Skin of body (tissue), 2 donors: ENCODE data around the gene LIN28B. TPM values are rescaled to one million over a fixed set of nuclear protein-coding genes. Genes with fewer than 3 reads are reported as not detected.
"Not testable (repeated sequence)": the region's sequence is repeated elsewhere in the genome, so short reads cannot be mapped to it uniquely, and the experiment has no call there.

Source experiments
- DNase-seq: peaks from one replicate; lab custom pipeline; 2025; lab: John Stamatoyannopoulos, UW
- total RNA-seq: library from RNA; depleted of rRNA; stranded (reverse); fragments of >200 nt; gene quantifications from one replicate; pipeline ENCODE4 v1.2.3, GENCODE V29; 2014

The LIN28B gene, protein sequence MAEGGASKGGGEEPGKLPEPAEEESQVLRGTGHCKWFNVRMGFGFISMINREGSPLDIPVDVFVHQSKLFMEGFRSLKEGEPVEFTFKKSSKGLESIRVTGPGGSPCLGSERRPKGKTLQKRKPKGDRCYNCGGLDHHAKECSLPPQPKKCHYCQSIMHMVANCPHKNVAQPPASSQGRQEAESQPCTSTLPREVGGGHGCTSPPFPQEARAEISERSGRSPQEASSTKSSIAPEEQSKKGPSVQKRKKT
- total RNA-seq = 0.20 TPM

DNA sequence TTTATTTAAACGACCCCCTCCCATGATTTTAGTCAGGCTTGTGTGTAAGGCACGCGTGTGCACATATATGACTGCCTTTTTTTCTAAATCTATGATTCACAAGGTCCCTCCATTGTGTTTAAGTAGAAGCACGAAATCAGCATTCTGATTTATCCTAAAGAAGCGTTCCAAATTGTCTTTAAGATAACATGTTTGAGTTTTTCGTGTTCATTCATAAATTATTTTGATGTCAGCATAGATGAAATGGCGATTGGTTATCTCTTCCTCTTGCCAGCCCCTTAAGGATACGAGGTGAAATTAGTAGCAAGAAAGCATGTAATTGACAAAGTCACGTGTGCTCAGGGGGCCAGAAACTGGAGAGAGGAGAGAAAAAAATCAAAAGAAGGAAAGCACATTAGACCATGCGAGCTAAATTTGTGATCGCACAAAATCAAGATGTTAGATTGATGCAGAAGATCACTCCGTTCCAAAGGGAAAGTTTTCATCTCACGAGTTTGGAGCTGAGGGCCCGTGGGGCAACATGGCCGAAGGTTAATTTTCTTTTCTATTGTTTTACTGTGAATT is at the start of gene LIN28B:
TSS of gene LIN28B (plus strand) at position 377 of the 564 bp plus-strand sequence. CDS start at position 521, 144 bp downstream.
- no peak for DNase-seq

DNA sequence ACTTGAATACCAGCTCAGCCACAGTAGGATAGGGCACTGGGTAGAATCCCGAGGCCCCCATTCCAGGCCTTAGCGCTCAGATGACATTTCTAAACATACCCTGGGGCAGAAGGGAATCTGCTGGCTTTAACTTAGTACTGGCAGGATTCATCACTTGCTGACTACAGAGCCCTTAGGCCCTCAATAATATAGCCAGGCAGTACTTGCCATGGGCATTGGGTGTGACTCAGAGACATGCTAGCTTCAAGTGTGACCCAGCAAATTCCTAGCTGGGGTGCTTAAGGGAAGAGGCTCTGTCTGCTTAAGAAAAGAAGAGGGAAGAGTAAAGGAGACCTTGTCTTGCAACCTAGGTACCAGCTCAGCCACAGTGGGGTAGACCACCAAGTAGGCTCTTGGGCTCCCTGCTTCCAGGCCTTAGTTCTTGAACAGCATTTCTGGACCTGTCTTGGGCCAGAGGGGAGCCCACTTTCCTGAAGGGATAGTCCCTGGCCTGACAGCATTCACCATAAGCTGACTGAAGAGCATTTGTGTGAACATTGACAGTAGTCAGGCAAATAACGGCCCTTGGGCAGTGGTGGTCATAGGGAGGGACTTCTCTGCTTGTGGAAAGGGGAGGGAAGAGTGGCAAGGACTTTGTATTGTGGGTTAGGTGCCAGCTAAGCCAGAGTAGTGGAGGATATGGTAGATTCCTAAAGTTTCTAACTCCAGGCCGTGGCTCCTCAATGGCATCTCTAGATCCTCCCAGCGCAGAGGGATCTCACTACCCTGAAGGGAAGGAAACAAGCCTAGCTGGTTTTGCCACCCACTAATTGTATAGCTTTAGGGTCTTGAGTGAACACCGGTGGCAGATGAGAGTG is 48.6 kb upstream of the LIN28B start:
- DNase-seq = no peak

DNA sequence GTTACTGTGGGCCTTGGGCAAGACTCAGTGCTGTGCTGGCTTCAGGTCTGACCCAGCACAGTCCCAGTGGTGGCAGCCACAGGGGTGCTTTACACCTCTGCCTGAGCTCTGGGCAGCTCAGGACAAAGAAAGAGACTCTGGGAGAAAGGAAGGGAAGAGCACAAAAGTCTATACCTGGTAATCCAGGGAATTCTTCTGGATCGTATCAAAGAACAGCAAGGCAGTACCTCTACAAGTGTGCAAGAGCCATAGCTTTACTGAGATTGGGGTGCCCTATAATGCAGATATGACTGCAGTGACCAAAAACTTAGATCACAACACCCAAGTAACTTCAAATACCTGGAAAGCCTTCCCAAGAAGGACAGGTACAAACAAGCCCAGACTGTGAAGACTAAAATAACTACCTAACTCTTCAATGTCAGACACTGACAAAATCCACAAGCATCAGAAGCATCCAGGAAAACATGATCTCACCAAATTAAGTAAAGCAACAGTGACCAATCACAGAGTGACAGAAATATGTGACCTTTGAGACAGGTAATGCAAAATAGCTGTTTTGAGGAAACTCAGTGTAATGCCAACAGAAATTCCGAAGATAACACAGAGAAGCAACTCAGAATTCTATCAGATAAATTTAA is 47.9 kb upstream of the LIN28B start:
- no peak for DNase-seq

DNA sequence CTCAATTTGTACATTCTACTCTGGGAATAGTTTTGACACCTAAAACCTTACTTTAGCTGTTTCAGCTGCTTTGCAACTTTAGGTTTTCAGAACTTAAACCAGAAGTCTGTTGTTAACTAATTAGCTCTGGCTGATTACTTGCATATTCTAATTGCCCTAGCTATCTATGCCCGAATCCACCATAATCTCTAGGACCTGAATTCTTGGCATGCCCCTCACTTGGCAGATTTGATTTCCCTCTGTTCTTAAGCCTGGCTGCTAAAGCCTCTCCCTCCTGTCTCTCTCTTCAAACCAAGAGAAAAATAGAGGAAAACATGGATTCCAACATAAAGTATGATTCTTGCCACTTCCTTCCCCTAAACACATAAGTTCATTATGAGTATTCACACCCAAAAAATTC is 35.0 kb upstream of the LIN28B start:
- DNase-seq = no peak

DNA sequence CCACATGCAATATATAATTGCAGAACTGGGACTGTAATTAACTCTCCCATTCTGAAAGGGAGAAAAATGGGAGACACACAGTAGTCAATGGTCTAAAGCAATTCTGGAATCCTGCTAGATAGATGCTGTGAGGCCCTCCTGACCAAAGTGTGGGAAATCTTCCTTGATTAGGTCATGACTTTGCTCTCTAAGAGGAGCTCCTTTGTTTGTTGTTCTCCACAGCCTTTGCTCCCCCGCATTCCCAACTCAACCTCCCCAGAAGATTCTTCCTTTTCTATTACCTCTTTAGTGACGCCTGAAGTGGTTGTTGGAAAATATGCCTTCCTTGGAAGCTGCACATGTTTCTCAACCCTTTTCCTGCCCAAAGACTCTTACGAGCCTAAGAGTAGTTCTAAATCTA is 28.8 kb upstream of the LIN28B start:
- no peak for DNase-seq

DNA sequence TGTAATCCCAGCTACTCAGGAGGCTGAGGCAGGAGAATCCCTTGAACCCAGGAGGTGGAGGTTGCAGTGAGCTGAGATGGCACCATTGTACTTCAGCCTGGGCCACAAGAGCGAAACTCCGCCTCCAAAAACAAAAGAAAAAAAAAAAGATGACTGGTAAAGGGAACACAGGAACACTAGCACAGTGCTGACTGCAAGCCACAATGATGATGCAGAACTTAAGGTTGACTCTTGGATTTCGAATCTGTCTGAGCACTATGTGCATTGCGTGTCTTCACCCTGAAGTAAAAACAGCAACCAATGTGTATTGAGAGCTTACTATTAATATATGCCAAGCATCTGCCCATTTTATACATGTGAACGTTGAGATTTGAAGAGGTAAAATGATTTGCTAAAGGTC is 27.6 kb upstream of the LIN28B start:
- no peak for DNase-seq

DNA sequence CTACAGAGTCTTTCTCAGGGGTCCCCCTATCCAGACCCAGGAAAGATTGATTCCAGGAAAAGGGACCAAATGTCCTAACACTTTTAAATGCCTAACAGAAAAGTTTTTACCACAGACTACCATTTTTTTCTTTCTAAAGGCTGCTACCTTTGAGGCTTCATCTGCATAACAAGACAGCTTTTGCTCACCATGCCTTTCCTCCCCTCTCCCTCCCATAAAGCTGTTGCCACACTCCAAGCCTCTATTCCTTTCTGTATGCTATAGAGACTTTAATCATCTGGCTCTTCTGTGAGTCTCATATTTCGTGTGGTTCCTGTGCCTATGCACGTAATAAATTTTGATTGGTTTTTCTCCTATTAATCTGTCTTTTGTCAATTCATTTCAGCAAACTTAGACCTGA is 26.0 kb upstream of the LIN28B start:
- DNase-seq = no peak

DNA sequence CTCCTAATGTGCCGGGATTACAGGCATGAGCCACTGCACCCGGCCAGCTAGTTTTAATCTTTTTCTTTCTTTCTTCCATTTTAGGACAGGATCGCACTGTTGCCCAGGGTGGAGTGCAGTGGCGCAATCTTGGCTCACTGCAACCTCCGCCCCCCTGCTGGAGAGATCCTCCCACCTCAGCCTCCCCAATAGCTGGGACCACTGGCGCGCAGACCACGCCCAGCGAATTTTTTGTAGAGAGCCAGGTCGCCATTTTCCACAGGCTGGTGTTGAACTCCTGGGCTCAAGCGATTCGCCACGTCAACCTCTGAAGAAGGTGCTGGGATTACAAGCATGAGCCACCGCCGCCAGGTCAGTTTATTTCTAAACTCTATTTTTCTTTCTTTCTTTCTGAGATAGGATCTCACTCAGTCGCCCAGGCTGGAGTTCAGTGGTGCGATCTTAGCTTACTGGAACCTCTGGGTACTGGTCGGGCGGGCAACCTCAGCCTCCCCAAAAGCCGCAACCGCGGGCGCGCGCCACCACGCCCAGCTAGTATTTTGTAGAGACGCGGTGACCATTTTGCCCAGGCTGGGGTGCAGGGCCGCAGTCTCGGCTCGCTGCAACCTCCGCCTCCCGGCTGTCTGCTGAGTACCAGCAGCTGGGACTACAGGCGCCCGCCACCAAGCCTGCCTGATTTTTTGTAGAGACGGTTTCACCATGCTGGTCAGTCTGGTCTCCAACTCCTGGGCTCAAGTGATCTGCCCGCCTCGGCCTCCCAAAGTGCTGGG is 20.0 kb upstream of the LIN28B start:
- no peak for DNase-seq

DNA sequence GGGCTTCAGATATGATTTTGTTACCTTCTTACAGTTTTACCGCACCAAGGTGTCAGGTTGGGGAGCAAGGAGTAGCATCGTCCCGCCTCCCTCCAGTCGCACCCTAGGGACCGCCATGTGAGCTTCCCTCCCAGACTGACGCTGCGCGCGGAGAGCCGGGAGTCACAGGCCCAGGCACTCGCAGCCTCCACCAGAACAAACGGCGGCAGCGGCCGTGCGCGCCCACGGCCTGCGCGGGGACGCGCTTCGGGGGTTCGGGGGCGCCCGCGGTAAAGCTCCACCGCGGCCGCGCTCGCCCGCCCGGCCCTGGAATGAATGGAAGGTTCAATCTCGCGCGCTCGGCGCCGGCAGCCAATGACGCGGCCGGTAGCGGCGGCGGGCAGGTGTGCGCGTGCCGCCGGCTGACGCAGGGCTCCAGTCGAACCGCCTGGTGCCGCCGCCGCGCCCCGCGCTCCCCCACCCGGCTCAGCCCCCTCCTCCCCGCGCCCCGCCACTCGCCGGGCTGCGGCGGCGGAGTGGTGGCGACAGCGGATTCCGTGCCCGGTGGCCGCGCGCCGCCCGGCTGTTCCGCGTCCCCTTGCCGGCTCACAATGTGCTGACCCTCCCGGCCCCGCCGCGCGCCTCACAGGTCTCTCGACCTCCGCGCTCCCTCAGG is 16.5 kb upstream of the LIN28B start:
- no peak for DNase-seq

DNA sequence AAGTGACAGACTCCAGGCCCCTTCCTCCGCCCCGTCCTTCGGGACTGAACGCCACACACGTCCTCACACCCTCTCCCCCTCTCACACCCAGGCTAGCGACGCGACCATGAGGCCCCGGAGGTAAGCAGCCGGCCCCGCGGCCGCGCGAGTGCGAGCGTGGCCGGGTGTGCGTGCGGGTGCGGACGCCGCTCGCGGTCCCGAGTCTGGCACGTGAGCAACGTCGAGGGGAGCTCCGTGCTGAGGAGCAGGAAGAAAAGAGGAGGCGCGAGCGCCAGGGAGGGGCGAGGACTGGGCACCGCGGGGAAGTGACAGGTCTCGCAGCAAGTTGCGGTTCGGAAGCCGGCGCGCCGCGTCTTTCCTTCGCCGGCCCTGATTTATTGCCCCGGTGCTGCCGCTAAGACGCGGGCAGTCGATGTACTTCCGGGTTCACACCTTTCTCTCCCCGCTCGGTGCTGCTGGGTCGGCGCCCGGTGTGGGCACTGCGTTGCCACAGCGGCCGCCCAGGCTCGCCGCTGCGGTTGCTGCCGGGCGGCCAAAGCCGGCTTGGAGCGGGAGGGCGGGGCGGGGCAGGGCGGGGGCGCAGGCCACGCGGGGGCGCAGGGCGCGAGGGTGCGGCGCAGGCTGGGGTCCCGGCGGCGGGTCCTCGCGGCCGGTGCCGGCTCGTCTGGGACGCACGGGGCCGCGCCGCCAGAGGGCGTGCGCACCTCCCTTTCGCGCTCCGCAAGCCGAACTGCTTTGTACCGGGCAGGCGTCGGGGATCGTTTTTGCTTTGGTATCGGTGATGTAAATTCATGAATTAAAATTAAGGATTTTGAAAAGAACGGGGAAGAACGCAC is 15.8 kb upstream of the LIN28B start:
- DNase-seq = no peak

DNA sequence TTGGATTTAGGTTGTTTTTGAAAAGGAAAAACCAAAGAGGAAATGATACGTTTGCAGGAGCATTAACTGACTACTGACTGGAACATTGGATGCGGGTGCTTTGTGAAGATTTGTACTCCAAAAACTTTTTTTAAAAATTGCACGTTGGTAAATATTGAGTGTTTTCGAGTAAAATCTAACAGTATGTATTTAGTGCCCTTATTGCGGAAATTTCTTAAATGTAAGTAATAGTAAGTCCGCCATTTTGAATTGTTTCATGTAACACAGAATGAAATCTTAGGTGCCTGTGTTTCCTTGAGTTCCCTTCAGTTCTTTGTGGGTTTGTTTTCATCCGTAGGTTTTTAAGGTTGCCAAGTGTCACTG is 15.2 kb upstream of the LIN28B start:
- DNase-seq = no peak

DNA sequence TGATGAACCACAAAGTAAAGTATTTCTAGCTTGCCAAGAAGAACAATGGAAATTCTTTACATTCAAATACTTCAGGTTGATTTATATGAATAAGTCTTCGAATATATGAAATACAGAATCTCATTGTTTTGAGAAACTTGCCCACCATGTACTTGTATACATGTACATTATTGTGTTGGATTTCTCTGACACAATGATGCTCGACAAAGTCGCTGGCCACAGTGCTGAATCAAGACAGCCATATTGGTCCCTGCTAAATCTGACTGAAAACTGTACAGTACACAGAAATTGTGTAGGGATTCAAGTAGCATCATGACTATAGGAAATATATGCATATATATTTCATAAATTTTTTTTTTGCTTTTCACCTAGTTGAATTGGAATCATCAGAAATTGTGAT is 13.1 kb upstream of the LIN28B start:
- no peak for DNase-seq

DNA sequence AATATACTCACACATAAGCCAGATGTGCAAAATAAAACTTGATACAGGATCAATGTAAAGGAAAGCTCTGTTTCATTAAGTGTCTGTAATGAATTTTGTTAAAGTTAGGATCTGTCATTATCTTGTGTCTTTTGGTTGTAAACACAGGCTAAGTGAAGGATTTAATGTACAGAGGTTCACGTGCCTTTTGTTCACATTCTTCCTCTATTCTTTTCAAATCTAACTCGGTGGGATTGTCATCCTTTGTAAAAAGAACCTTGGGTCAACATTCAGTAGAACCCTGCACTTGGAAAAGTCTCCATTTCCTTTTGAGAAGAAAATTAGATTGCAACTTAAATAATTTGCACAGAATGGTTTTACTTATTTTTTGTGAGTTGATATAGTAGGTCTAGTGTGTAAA is 7.7 kb upstream of the LIN28B start:
- no peak for DNase-seq

DNA sequence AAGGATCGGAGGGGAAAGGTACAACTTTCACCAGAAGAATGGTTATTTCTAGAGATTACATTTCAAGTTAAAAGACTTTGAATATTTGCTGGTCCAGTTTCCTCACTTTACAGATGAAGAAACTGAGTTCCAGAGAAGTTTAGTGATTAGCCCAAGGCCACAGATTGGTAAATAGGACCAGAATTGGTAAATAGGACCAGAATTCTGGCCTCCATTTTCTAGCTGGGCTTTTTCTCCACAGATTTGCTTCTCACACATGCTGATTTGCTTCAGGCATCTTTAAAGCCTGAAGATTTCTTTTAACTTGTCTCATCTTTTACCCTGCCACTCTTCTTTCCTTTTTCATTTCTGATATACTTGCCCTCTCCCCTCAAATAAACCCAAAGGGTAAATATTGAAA is 5.2 kb upstream of the LIN28B start:
- no peak for DNase-seq

DNA sequence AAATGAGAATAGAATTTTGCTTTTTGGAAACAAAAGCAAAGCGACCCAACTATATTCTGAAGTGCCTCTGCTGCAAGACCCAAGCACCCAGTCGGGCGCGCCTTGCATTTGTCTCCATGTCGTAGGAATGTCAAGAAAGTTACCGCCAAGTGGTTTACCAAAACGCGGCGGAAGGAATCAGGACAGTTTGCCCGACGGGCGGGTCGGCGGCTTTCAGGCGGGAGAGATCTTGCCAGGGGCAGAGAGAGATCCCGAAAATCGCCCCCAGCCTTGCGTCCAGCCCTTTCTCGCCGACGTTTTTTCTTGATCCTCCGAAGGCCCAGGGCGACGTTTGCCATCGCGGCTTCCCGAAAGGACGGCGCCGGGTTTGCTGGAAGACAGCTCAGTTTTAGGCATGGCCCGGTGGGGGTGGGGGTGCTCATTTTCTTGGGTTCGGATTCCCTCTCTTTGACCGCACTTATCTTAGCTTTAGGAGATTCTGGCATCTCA is 4.0 kb upstream of the LIN28B start:
- no peak for DNase-seq

DNA sequence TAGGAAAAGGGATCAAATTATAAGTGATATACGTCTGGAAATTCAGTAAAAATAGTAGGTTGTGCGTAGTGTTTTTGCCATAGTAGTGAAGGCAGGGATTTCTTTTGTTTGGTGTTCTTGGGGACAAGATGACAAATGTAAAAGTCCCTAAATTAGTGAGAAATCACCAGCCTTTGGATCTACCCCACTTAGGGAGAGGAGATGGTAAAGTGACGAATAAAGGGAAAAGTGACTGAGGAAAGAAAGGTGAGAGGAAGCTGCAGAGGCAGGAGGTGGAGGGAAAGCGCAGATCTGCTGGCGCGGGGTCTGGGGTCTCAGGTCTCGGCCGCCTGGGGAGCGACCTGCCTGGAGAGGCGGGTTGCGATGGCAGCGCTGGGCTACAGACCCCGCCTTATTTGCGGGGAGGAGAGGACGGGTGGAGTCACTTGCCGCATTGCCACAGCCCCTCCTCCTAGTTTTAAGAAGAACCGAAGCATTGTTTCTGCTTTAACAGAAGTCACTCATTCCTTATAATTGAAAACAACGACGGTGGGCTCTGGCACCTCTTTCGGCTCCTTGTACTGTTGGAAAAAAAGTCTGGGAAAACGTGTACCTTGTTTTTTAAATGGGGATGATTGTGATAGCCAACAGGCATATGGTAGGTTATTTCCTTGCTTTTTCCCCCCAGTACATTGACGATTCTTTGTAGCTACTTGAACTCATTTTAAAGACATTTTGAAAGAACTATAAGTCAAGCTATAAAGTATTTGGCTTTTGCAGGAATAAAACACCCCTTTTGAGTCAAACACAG is 3.3 kb upstream of the LIN28B start:
- not testable (repeated sequence) for DNase-seq

DNA sequence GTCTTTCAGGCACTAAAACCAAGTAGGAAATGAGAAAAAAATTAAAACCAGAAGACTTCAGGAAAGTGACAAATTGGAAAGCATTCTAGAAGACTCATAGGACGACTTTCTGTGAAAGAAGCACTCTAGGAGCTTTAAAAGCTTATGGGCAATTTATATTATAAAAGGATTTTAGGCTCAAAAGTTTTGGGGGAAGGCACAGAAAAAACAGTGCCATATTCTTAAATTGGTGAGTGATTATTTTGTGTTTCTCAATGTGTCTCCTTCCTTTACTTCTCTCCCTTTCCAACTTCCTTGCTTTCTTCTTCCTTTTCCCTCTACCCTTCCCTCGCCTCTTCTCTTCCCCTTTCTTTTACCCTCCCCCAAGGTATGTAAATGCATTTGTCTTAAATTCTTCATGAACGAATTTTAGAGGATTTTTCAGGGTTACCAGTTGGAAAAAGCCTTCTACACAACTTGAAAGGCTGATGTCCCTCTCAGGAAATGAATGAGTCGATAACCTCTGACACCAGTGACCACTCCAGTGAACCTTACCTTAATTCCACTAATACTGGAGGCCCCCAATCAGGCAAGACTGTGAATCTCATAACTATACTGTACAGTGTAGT is 2.6 kb upstream of the LIN28B start:
- DNase-seq = no peak

DNA sequence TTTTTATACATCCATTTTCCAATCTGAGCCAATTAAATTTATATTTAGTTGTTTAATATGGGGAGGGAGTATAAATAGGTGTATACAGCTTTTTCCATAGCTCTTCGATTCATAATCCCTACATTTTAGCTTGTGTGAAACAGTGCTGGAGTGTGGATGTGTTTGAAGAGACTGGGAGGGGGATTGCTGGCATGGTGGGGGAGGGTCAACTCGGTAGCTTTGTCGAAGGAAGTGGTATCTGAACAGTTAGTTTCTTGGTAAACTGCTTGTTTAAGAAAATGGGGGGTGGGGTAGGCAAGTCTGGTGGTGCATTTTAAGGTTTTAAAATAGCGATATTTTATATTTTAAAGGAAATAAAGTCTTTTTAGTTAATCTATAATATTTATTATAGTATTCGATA is 1.4 kb upstream of the LIN28B start:
- no peak for DNase-seq
